PC-9 (cell line): Measurements from ENCODE around the gene CSRP2. TPM values are rescaled to one million over a fixed set of nuclear protein-coding genes. Genes with fewer than 3 reads are reported as not detected.

Source experiments
- BruUV-seq: library from RNA; stranded (reverse); fragments of 400-500 nt; replicated peaks from 2 replicates; lab custom pipeline; 2021; lab: Mats Ljungman, UMichigan
- CTCF ChIA-PET: fragments of 300-600 bp; sonication (Branson Sonifier 250); formaldehyde crosslinking; loops from one replicate; lab custom pipeline; 2022; ENCODE audit warnings: antibody characterized with exemption; lab: Charles Lee
- POLR2A ChIA-PET: fragments of 300-600 bp; sonication (Branson Sonifier 250); formaldehyde crosslinking; loops from one replicate; lab custom pipeline; 2022; ENCODE audit warnings: antibody characterized with exemption; ENCODE audit not compliant: unreplicated experiment; lab: Charles Lee
- DNase-seq, 2 experiments: peaks; one replicate each; pipeline versions ENCODE4 v3.0.0 to v3.0.0-alpha.2; 2015 to 2022; ENCODE audit warnings: mixed read lengths in 1 of 2
- H2AFZ ChIP-seq: fragments of 200-600 bp; sonication (generic); 2 replicates; pipeline ENCODE4 v1.8.1; 2017; ENCODE audit warnings: antibody characterized with exemption
- H3F3A ChIP-seq: fragments of 200-600 bp; sonication (generic); 2 replicates; pipeline ENCODE4 v1.8.1; 2017; ENCODE audit warnings: antibody characterized with exemption, mild to moderate bottlenecking, low read depth; ENCODE audit not compliant: insufficient read depth
- H3K27ac ChIP-seq: fragments of 200-600 bp; sonication (generic); 2 replicates; pipeline ENCODE4 v1.6.1; 2016; ENCODE audit warnings: mixed run types
- H3K27me3 ChIP-seq: fragments of 200-600 bp; sonication (generic); 2 replicates; pipeline ENCODE4 v1.6.1; 2016; ENCODE audit warnings: low read depth, mixed run types; ENCODE audit not compliant: insufficient read depth
- H3K36me3 ChIP-seq: fragments of 200-600 bp; sonication (generic); 2 replicates; pipeline ENCODE4 v1.6.1; 2016; ENCODE audit warnings: low read depth, mixed run types
- H3K4me1 ChIP-seq: fragments of 200-600 bp; sonication (generic); replicated peaks from 2 replicates; pipeline ENCODE4 v1.6.1; 2016; ENCODE audit warnings: mixed run types; ENCODE audit not compliant: insufficient read depth
- H3K4me2 ChIP-seq: fragments of 200-600 bp; sonication (generic); 2 replicates; pipeline ENCODE4 v1.6.1; 2017; ENCODE audit warnings: mixed run types
- H3K4me3 ChIP-seq: fragments of 200-600 bp; sonication (generic); 2 replicates; pipeline ENCODE4 v1.6.1; 2016; ENCODE audit warnings: mixed run types
- H3K79me2 ChIP-seq: fragments of 200-600 bp; sonication (generic); 2 replicates; pipeline ENCODE4 v1.6.1; 2017; ENCODE audit warnings: low read depth, mixed run types
- H3K9me2 ChIP-seq: fragments of 200-600 bp; sonication (generic); 2 replicates; pipeline ENCODE4 v1.8.1; 2017; ENCODE audit warnings: mild to moderate bottlenecking; ENCODE audit not compliant: insufficient read depth
- H3K9me3 ChIP-seq: fragments of 200-600 bp; sonication (generic); 2 replicates; pipeline ENCODE4 v1.8.1; 2016; ENCODE audit warnings: low read depth; ENCODE audit not compliant: insufficient read depth
- H4K20me1 ChIP-seq: fragments of 200-600 bp; sonication (generic); 2 replicates; pipeline ENCODE4 v1.8.1; 2017; ENCODE audit not compliant: insufficient read depth
- EZH2 ChIP-seq: fragments of 200-600 bp; sonication (generic); IDR thresholded peaks from 2 replicates; pipeline ENCODE4 v1.8.0; 2017; ENCODE audit warnings: antibody characterized with exemption, low read depth
- intact Hi-C: fragments of 100-400 bp; cut with micrococcal nuclease; formaldehyde crosslinking; loops from one replicate; pipeline ENCODE4 v1.10.0; 2022; ENCODE audit not compliant: unreplicated experiment
- total RNA-seq: library from RNA; stranded (reverse); gene quantifications from 2 replicates; pipeline ENCODE4 v1.2.3, GENCODE V29; 2021
- TF ChIP-seq, protein P1 (sequence below): fragments of 200-600 bp; sonication (generic); conservative IDR thresholded peaks from 2 replicates; pipeline ENCODE4 v1.6.1; 2017; ENCODE audit warnings: mixed run types, antibody characterized with exemption, mild to moderate bottlenecking, moderate library complexity

The CSRP2 gene
- total RNA-seq, 1 experiment from 2014 or later: 4.1 TPM

DNA sequence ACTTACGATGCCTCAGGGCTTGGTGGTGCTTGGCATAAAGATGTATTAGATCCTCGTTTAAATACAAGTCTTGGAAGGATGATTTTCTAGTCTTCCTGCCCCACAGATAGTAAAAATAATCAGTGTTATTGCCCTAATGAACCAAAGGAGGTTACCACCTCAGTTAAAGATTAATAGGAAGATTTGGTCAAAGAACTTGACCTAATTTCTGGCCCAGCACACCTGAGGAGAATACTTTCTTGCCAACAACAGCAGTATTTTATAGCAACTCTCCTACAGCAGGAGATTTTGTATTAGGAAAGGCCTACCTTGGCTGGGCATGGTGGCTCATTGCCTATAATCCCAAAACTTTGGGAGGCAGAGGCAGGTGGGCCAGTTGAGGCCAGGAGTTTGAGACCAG, 31.6 kb downstream of the CSRP2 start:
- DNase-seq: no peak
- no peaks in the 10 kb centered on the region for H3K9me2 ChIP-seq
- H3K27ac ChIP-seq: no peak overlapping the region
- H3K9me3 ChIP-seq: no peaks in the 10 kb centered on the region
- ChIA-PET CTCF (no interaction called here), POLR2A (no interaction called here)
- H3K79me2 ChIP-seq: no peaks in the 10 kb centered on the region
- H3F3A ChIP-seq: no peaks in the 10 kb centered on the region
- no peak overlapping the region for H3K4me3 ChIP-seq
- no peak overlapping the region for H3K4me2 ChIP-seq
- no peaks in the 10 kb centered on the region for H3K4me1 ChIP-seq
- H4K20me1 ChIP-seq: no peaks in the 10 kb centered on the region
- intact Hi-C loops: no loop called here
- no peaks in the 10 kb centered on the region for H3K27me3 ChIP-seq
- H2AFZ ChIP-seq: no peak overlapping the region
- BruUV-seq: no TSS peak
- H3K36me3 ChIP-seq: no peaks in the 10 kb centered on the region; the same call in 1 of the 2 replicates
- no peak for TF ChIP-seq EZH2
- TF ChIP-seq, protein P1, sequence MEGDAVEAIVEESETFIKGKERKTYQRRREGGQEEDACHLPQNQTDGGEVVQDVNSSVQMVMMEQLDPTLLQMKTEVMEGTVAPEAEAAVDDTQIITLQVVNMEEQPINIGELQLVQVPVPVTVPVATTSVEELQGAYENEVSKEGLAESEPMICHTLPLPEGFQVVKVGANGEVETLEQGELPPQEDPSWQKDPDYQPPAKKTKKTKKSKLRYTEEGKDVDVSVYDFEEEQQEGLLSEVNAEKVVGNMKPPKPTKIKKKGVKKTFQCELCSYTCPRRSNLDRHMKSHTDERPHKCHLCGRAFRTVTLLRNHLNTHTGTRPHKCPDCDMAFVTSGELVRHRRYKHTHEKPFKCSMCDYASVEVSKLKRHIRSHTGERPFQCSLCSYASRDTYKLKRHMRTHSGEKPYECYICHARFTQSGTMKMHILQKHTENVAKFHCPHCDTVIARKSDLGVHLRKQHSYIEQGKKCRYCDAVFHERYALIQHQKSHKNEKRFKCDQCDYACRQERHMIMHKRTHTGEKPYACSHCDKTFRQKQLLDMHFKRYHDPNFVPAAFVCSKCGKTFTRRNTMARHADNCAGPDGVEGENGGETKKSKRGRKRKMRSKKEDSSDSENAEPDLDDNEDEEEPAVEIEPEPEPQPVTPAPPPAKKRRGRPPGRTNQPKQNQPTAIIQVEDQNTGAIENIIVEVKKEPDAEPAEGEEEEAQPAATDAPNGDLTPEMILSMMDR: no peak

DNA sequence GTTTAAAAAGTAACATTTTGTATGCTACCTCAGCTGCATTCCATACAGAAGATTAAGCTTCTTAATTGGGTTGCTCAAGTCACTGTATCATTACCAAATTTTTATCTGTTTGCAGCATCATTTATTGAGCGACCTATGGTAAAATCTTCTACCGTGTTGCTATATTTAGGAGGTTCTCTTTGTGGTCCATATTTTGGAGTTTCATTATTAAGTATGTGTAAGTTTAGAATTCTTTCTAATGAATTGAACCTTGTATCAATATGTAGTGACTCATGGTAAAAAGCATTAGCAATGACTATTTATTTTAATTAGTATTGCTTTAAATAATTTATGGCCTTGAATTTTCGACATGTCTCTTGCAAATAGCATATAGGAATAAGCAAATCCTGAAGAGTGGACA, 42.2 kb downstream of the CSRP2 start:
- intact Hi-C loops: no loop called here
- DNase-seq: no peak
- no peak overlapping the region for H2AFZ ChIP-seq
- H3K27me3 ChIP-seq: no peaks in the 10 kb centered on the region
- no peak overlapping the region for H3K4me2 ChIP-seq
- CTCF ChIA-PET: no interaction called here
- no peaks in the 10 kb centered on the region for H3K9me2 ChIP-seq
- H3K4me1 ChIP-seq: no peaks in the 10 kb centered on the region
- H3K79me2 ChIP-seq: no peaks in the 10 kb centered on the region
- BruUV-seq: no TSS peak
- POLR2A ChIA-PET: no interaction called here
- no peak overlapping the region for H3K4me3 ChIP-seq
- no peaks in the 10 kb centered on the region for H3K36me3 ChIP-seq
- H3K9me3 ChIP-seq: no peaks in the 10 kb centered on the region
- no peak overlapping the region for H3K27ac ChIP-seq
- H4K20me1 ChIP-seq: no peaks in the 10 kb centered on the region
- no peaks in the 10 kb centered on the region for H3F3A ChIP-seq
- no peak for TF ChIP-seq EZH2
- TF ChIP-seq, protein P1: no peak

DNA sequence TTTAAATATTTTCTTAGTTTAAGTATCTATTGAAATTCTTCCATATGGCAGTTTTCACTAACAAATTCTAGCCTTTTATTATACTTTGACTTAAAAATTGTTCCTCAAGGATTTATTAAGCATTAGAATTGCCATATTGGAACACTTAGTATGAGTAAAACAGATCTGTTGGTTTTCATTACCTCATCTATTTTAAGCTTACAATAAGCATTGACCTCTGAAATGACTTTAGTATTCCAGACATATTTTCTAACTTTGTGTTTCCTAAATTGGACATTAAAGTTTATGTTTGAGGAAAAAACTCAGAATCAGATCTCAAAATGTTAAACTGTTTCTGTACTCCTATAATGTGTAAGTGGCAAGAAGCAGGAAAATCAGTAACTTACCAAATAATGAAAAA, 48.4 kb downstream of the CSRP2 start:
- Histone ChIP-seq H4K20me1 (no peaks in the 10 kb centered on the region), H2AFZ (no peak overlapping the region), H3K79me2 (no peaks in the 10 kb centered on the region), H3K36me3 (peaks cover 10% of the 10 kb centered on the region; the same call in 1 of the 2 replicates), H3K9me3 (no peaks in the 10 kb centered on the region), H3K9me2 (no peaks in the 10 kb centered on the region; the same call in 1 of the 2 replicates), H3F3A (no peaks in the 10 kb centered on the region), H3K27ac (no peak overlapping the region), H3K4me2 (no peak overlapping the region), H3K4me1 (no peaks in the 10 kb centered on the region), H3K27me3 (no peaks in the 10 kb centered on the region), H3K4me3 (no peak overlapping the region)
- no TSS peak for BruUV-seq
- ChIA-PET CTCF (no interaction called here), POLR2A (no interaction called here)
- TF ChIP-seq, protein P1: no peak
- TF ChIP-seq EZH2: no peak
- intact Hi-C loops: no loop called here
- DNase-seq: no peak
